K562 (cell line): ENCODE data around the gene AGO3. TPM values are rescaled to one million over a fixed set of nuclear protein-coding genes. Genes with fewer than 3 reads are reported as not detected.
A peak's percentile ranks its signal among the peaks of the same experiment; 100 is the strongest.

ENCODE experiments used
- ATAC-seq: fragments of 200-7000 bp; cut with Tn5 transposase; 3 replicates; pipeline ENCODE4 v1.9.1; 2020; ENCODE audit warnings: moderate library complexity
- BruUV-seq: library from RNA; stranded (reverse); fragments of 400-500 nt; replicated peaks from 2 replicates; lab custom pipeline; 2021; lab: Mats Ljungman, UMichigan
- CTCF ChIA-PET: fragments of 300-600 bp; formaldehyde crosslinking; extraction: SDS; loops from one replicate; lab custom pipeline; 2021; ENCODE audit warnings: low intra/inter-chr PET ratio; lab: Yijun Ruan, JAX
- POLR2A ChIA-PET: fragments of 300-600, 350-650 bp; sonication (Branson Sonifier 250); formaldehyde crosslinking; extraction: SDS; loops from one replicate; lab custom pipeline; 2021; ENCODE audit warnings: antibody characterized with exemption, inconsistent platforms; lab: Yijun Ruan, JAX
- DNase-seq, 4 experiments: peaks; one replicate each; pipeline versions ENCODE4 v3.0.0 to v3.0.0-alpha.2; 2011 to 2018; ENCODE audit warnings: low spot score in 3 of 4, mixed read lengths in 3 of 4; ENCODE audit errors: extremely low read depth in 1 of 4
- FAIRE-seq: peaks from 2 replicates; lab custom pipeline; 2011; peaks lifted over from hg19 to GRCh38; lab: Jason Lieb, UNC
- H2AFZ ChIP-seq: 2 replicates; pipeline ENCODE4 v1.6.0; 2011; ENCODE audit warnings: low read depth, low read length, control low read depth, inconsistent platforms
- H3K27ac ChIP-seq: fragments of 200-600 bp; 3 replicates; pipeline ENCODE4 v1.8.0; 2011; ENCODE audit warnings: low read depth, mild to moderate bottlenecking, control low read depth, inconsistent platforms, low read length, moderate library complexity, mixed read lengths; ENCODE audit errors: extremely low read depth
- H3K27me3 ChIP-seq, 2 experiments: fragments of 300-600 bp in 1 of 2; 2 replicates in 1 of 2; 3 replicates in 1 of 2; pipeline versions ENCODE4 v1.6.0 to v1.8.0; 2011; ENCODE audit warnings: inconsistent platforms in 2 of 2, low read length in 2 of 2, mild to moderate bottlenecking in 1 of 2, mixed read lengths in 1 of 2, moderate library complexity in 1 of 2; ENCODE audit not compliant: control insufficient read depth in 2 of 2, insufficient read depth in 2 of 2
- H3K36me3 ChIP-seq: fragments of 300-600 bp; 3 replicates; pipeline ENCODE4 v1.8.0; 2011; ENCODE audit warnings: mild to moderate bottlenecking, low read length, inconsistent platforms; ENCODE audit not compliant: control insufficient read depth, insufficient read depth
- H3K4me1 ChIP-seq, 2 experiments: fragments of 200-600 bp in 1 of 2; replicated peaks in 1 of 2; 2 replicates in 1 of 2; 3 replicates in 1 of 2; pipeline versions ENCODE4 v1.5.1 to v1.8.0; 2011; ENCODE audit warnings: inconsistent platforms in 2 of 2, low read length in 2 of 2, mild to moderate bottlenecking in 1 of 2, mixed read lengths in 1 of 2, moderate library complexity in 1 of 2; ENCODE audit not compliant: control insufficient read depth in 2 of 2, insufficient read depth in 2 of 2
- H3K4me2 ChIP-seq: 2 replicates; pipeline ENCODE4 v1.6.1; 2011; ENCODE audit warnings: low read length, control low read depth, inconsistent platforms, mixed read lengths; ENCODE audit not compliant: insufficient read depth
- H3K4me3 ChIP-seq: fragments of 200-600 bp; sonication (generic), shearing (Covaris generic); 2 replicates; pipeline ENCODE4 v1.5.1; 2016; ENCODE audit warnings: control low read depth, inconsistent platforms
- H3K79me2 ChIP-seq: fragments of 200-600 bp; 3 replicates; pipeline ENCODE4 v1.8.0; 2011; ENCODE audit warnings: low read length, inconsistent platforms; ENCODE audit not compliant: control insufficient read depth, insufficient read depth
- H3K9ac ChIP-seq, 2 experiments: 2 replicates each; pipeline versions ENCODE4 v1.6.0 to v1.6.1; 2011; ENCODE audit warnings: low read depth in 2 of 2, low read length in 2 of 2, control low read depth in 1 of 2, inconsistent platforms in 1 of 2, mild to moderate bottlenecking in 1 of 2, mixed read lengths in 1 of 2; ENCODE audit not compliant: insufficient read depth in 1 of 2
- H3K9me1 ChIP-seq: one replicate; pipeline ENCODE4 v1.6.0; 2011; ENCODE audit warnings: inconsistent platforms, mild to moderate bottlenecking, low read length, moderate library complexity; ENCODE audit not compliant: control insufficient read depth, insufficient read depth
- H3K9me3 ChIP-seq: replicated peaks from 2 replicates; pipeline ENCODE4 v1.5.1; 2011; ENCODE audit warnings: low read depth, low read length, inconsistent platforms; ENCODE audit not compliant: control insufficient read depth, insufficient read depth
- H4K20me1 ChIP-seq: replicated peaks from 2 replicates; pipeline ENCODE4 v1.6.1; 2011; ENCODE audit warnings: low read length, inconsistent platforms, mixed read lengths; ENCODE audit not compliant: control insufficient read depth, insufficient read depth
- CBX5 ChIP-seq: IDR thresholded peaks from 2 replicates; pipeline ENCODE4 v1.6.1; 2014; ENCODE audit warnings: low read depth, borderline replicate concordance
- FUS ChIP-seq: fragments of 200-400 bp; formaldehyde crosslinking; optimal IDR thresholded peaks from 2 replicates; pipeline ENCODE3; 2017; ENCODE audit warnings: low read depth, low read length
- KHSRP ChIP-seq: fragments of 450-650 bp; IDR thresholded peaks from 2 replicates; pipeline ENCODE4 v1.6.1; 2017
- MECOM ChIP-seq: fragments of 250-450 bp; sonication (Bioruptor Pico); IDR thresholded peaks from 2 replicates; pipeline ENCODE4 v1.8.0; 2022; ENCODE audit warnings: inconsistent platforms
- MLLT1 ChIP-seq, 2 experiments: fragments of 450-650 bp; IDR thresholded peaks; 2 replicates each; pipeline ENCODE4 v1.6.1; 2016
- NR4A1 ChIP-seq, 2 experiments: fragments of 250-450 bp in 1 of 2; fragments of 450-650 bp in 1 of 2; sonication (Bioruptor Pico) in 1 of 2; IDR thresholded peaks; 2 replicates each; pipeline versions ENCODE4 v1.4.0 to v1.6.1; 2016 to 2020; ENCODE audit warnings: mild to moderate bottlenecking in 2 of 2, missing compliant biosample characterization in 1 of 2, missing genetic modification characterization in 1 of 2, moderate library complexity in 1 of 2
- PBX2 ChIP-seq, 2 experiments: IDR thresholded peaks in 1 of 2; conservative IDR thresholded peaks in 1 of 2; 2 replicates each; pipeline ENCODE4 v1.6.1; 2016; ENCODE audit warnings: low read depth in 2 of 2, mild to moderate bottlenecking in 1 of 2, missing compliant biosample characterization in 1 of 2, missing genetic modification characterization in 1 of 2, moderate library complexity in 1 of 2
- PTTG1 ChIP-seq: fragments of 450-650 bp; IDR thresholded peaks from 2 replicates; pipeline ENCODE4 v1.6.1; 2016; ENCODE audit warnings: low read depth, mild to moderate bottlenecking, missing genetic modification characterization, missing compliant biosample characterization
- STAG1 ChIP-seq: sonication (generic); formaldehyde crosslinking; IDR thresholded peaks from 2 replicates; pipeline ENCODE4 v1.5.0; 2020; ENCODE audit warnings: missing genetic modification reagents, borderline replicate concordance
- U2AF1 ChIP-seq: fragments of 200-400 bp; formaldehyde crosslinking; optimal IDR thresholded peaks from 2 replicates; pipeline ENCODE3; 2017; ENCODE audit warnings: mild to moderate bottlenecking, low read depth, low read length, moderate library complexity
- ZBTB43 ChIP-seq: sonication (generic); formaldehyde crosslinking; IDR thresholded peaks from 2 replicates; pipeline ENCODE4 v1.8.0; 2023; ENCODE audit warnings: mild to moderate bottlenecking, missing genetic modification reagents
- WGBS: fragments of 100-300 bp; shearing (Covaris generic); methylation state at CpG from one replicate; pipeline ENCODE4 v1.1.6; 2016; ENCODE audit warnings: low coverage, mixed read lengths; ENCODE audit not compliant: insufficient coverage; ENCODE audit errors: missing lambda C conversion rate; 5-methylcytosine and 5-hydroxymethylcytosine counted together
- in situ Hi-C: fragments of 300-500 bp; cut with MboI; formaldehyde crosslinking; loops from 4 replicates; pipeline ENCODE4 v1.15.0; 2018; ENCODE audit warnings: inconsistent platforms, mixed read lengths
- intact Hi-C: fragments of 100-400 bp; cut with micrococcal nuclease; formaldehyde crosslinking; loops from 2 replicates; pipeline ENCODE4 v1.14.2; 2022
- polyA plus RNA-seq, 8 experiments: library from polyadenylated mRNA; depleted of rRNA in 4 of 8; stranded (reverse) in 5 of 8; unstranded in 3 of 8; fragments of >200 nt; fragmentation: Nextera tagmentation in 2 of 8; fragmentation: Illumina TruSeq in 1 of 8; extraction: Ambion mirVana in 2 of 8; extraction: Trizol in 1 of 8; gene quantifications; 2 replicates each; pipeline versions ENCODE4 v1.2.1 to v1.2.3, GENCODE V29; 2011 to 2014; ENCODE audit warnings: inconsistent platforms in 1 of 8, missing spikeins in 1 of 8
- total RNA-seq, 7 experiments: library from RNA; depleted of rRNA in 6 of 7; stranded (reverse); fragments of >200 nt in 6 of 7; fragmentation: Illumina TruSeq in 2 of 7; extraction: Trizol in 2 of 7; gene quantifications; 2 replicates each; pipeline versions ENCODE4 v1.2.1 to v1.2.3, GENCODE V29; 2011 to 2021; ENCODE audit warnings: low replicate concordance in 1 of 7

AGO3 gene
- total and polyA plus RNA-seq, 9 of the 15 experiments (the other 6 are each of a cell fraction or from before 2014, with no cell fraction given): 4.5 to 41.5 (median 22.7) TPM

GRCh38 chr1:36115931-36116330 is 185.0 kb downstream of the AGO3 start (continued):
- TF ChIP-seq U2AF1 (no peak), PBX2 (CRISPR knock-in tag; IDR thresholded peaks at IDR 0.05; ENCODE audit: low read depth) (no peak), PBX2 (tag; conservative IDR thresholded peaks at IDR 0.05; ENCODE audit: low read depth) (no peak)

- intact Hi-C loops: no loop called here
- Histone ChIP-seq H3K79me2 (no peaks in the 10 kb centered on the region), H3K4me1 (peaks cover 0 to 24% of the 10 kb centered on the region in 2 experiments; a peak in 3 of 5 replicates), H3K4me3 (no peak overlapping the region), H3K36me3 (no peaks in the 10 kb centered on the region), H4K20me1 (no peaks in the 10 kb centered on the region; the same call in none of the 2 replicates), H3K27me3 (no peaks in the 10 kb centered on the region), H3K9ac (peak overlapping the region in 1 of 2 experiments; percentile 64; a peak in 1 of 4 replicates), H2AFZ (no peak overlapping the region), H3K9me1 (no peaks in the 10 kb centered on the region), H3K4me2 (no peak overlapping the region), H3K27ac (no peak overlapping the region), H3K9me3 (no peaks in the 10 kb centered on the region)
- CTCF ChIA-PET: no interaction called here
- WGBS: 21% methylated on average over 5 of the region's 5 CpGs
- no peak for ATAC-seq
- in situ Hi-C loops: no loop called here
- FAIRE-seq: no peak
- TF ChIP-seq NR4A1 (CRISPR knock-in tag; IDR thresholded peaks at IDR 0.05) (no peak), NR4A1 (tag; IDR thresholded peaks at IDR 0.05) (no peak), FUS (no peak), MECOM (no peak), PTTG1 (tag) (no peak), ZBTB43 (CRISPR knock-in tag) (no peak), STAG1 (CRISPR knock-in tag) (no peak), KHSRP (no peak), CBX5 (no peak), MLLT1 (IDR thresholded peaks at IDR 0.05) (no peak)
- no TSS peak for BruUV-seq
- POLR2A ChIA-PET: interaction anchor here (0.5 to 3.7 kb wide), 6 partner anchors 11 to 1418 kb away, joined by 3 to 19 read pairs (median 4); partner anchors contain the start of gene THRAP3
- no peak for DNase-seq
Observed at GRCh38 chr1:36116901-36117300, 186.0 kb downstream of the AGO3 start.
